SK-N-SH treated with all-trans-retinoic acid at 6 μM for 48 hours (cell line): ENCODE results near the gene FBN3.
"Not testable (repeated sequence)": the region's sequence is repeated elsewhere in the genome, so short reads cannot be mapped to it uniquely, and the experiment has no call there.

Experiments
- ATAC-seq: fragments of 200-7000 bp; cut with Tn5 transposase; 3 replicates; pipeline ENCODE4 v1.9.1; 2020; ENCODE audit warnings: mild to moderate bottlenecking, moderate library complexity
- ARNTL ChIP-seq: fragments of 450-650 bp; formaldehyde crosslinking; IDR thresholded peaks from 2 replicates; pipeline ENCODE4 v1.5.0; 2020; ENCODE audit warnings: low read depth, mild to moderate bottlenecking, moderate library complexity, borderline replicate concordance
- CREB5 ChIP-seq: fragments of 250-450 bp; sonication (Bioruptor Pico); IDR thresholded peaks from 2 replicates; pipeline ENCODE4 v1.5.1; 2020; ENCODE audit warnings: low read depth, mild to moderate bottlenecking, moderate library complexity
- CSDC2 ChIP-seq: fragments of 250-450 bp; sonication (Bioruptor Pico); IDR thresholded peaks from 2 replicates; pipeline ENCODE4 v1.5.0; 2020; ENCODE audit warnings: mild to moderate bottlenecking, moderate library complexity
- ESRRG ChIP-seq: fragments of 250-450 bp; sonication (Bioruptor Pico); IDR thresholded peaks from 2 replicates; pipeline ENCODE4 v1.6.1; 2021; ENCODE audit warnings: mild to moderate bottlenecking
- ISL1 ChIP-seq: fragments of 250-450 bp; sonication (Bioruptor Pico); IDR thresholded peaks from 2 replicates; pipeline ENCODE4 v2.1.2; 2022; ENCODE audit warnings: mild to moderate bottlenecking, moderate library complexity
- OSR1 ChIP-seq: fragments of 250-450 bp; sonication (Bioruptor Pico); IDR thresholded peaks from 2 replicates; pipeline ENCODE4 v1.8.0; 2022; ENCODE audit warnings: moderate library complexity, mild to moderate bottlenecking, inconsistent platforms
- POU6F1 ChIP-seq: fragments of 250-450 bp; sonication (Bioruptor Pico); IDR thresholded peaks from 2 replicates; pipeline ENCODE4 v1.8.0; 2021; ENCODE audit warnings: low read depth, mild to moderate bottlenecking, moderate library complexity, borderline replicate concordance
- PPARA ChIP-seq: fragments of 250-450 bp; sonication (Bioruptor Pico); IDR thresholded peaks from 2 replicates; pipeline ENCODE4 v1.5.0; 2020; ENCODE audit warnings: mild to moderate bottlenecking, borderline replicate concordance
- RARB ChIP-seq: fragments of 250-450 bp; sonication (Bioruptor Pico); IDR thresholded peaks from 2 replicates; pipeline ENCODE4 v1.8.0; 2021; ENCODE audit warnings: mild to moderate bottlenecking, moderate library complexity
- SNAI2 ChIP-seq: fragments of 250-450 bp; sonication (Bioruptor Pico); IDR thresholded peaks from 2 replicates; pipeline ENCODE4 v1.5.0; 2020; ENCODE audit warnings: mild to moderate bottlenecking, moderate library complexity
- TCF4 ChIP-seq: fragments of 250-450 bp; sonication (Bioruptor Pico); IDR thresholded peaks from 2 replicates; pipeline ENCODE4 v1.8.0; 2021; ENCODE audit warnings: mild to moderate bottlenecking, moderate library complexity, borderline replicate concordance
- TOX ChIP-seq: fragments of 250-450 bp; sonication (Bioruptor Pico); IDR thresholded peaks from 2 replicates; pipeline ENCODE4 v1.8.0; 2021; ENCODE audit warnings: mild to moderate bottlenecking, moderate library complexity, borderline replicate concordance
- TSHZ2 ChIP-seq: fragments of 250-450 bp; sonication (Bioruptor Pico); IDR thresholded peaks from 2 replicates; pipeline ENCODE4 v1.5.0; 2020; ENCODE audit warnings: mild to moderate bottlenecking, moderate library complexity
- ZC3H10 ChIP-seq: fragments of 250-450 bp; sonication (Bioruptor Pico); IDR thresholded peaks from 2 replicates; pipeline ENCODE4 v1.5.1; 2021; ENCODE audit warnings: mild to moderate bottlenecking, moderate library complexity
- ZFP30 ChIP-seq: fragments of 450-650 bp; formaldehyde crosslinking; IDR thresholded peaks from 2 replicates; pipeline ENCODE4 v1.5.0; 2022; ENCODE audit warnings: mild to moderate bottlenecking, moderate library complexity
- ZNF565 ChIP-seq: fragments of 450-650 bp; formaldehyde crosslinking; conservative IDR thresholded peaks from 2 replicates; pipeline ENCODE4 v1.5.0; 2020; ENCODE audit warnings: low read depth, mild to moderate bottlenecking, moderate library complexity
- ZNF8 ChIP-seq: fragments of 450-650 bp; formaldehyde crosslinking; IDR thresholded peaks from 2 replicates; pipeline ENCODE4 v1.5.0; 2020; ENCODE audit warnings: mild to moderate bottlenecking, moderate library complexity

FBN3 gene

DNA sequence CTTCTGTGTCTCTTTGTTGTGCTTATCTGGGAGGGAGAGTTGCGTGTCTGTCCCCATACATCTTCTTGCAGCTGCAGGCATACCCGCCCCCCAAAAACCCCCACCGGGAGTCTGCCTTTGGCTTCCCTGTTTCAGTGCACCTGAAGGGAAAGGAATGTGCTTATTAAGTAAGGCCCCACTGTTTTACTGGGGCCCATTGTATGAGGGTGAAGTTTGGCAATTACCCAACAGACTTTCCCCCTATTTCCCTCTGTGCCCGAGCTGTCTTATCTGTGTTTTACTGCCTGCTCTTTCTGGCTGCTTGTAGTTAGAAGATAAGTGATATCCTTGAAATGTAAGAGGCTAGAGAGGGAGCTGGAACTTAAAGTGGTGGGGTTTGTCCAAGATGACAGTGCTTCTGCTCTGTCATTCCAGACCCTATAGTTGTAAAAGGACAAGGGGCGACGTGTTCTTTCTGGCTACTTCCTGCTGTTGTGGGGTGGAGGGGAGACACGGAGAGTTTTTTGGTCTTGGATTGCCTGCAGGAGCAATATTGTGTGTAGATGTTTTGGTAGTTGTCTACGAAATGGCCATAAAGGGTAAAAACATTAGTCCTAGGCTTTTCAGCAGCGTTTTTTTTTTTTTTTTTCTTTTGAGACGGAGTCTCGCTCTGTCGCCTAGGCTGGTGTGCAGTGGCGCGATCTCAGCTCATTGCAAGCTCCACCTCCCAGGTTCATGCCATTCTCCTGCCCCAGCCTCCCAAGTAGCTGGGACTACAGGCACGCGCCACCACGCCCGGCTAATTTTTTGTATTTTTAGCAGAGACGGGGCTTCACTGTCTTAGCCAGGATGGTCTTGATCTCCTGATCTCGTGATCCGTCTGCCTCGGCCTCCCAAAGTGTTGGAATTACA, 115.9 kb downstream of the FBN3 start:
- ATAC-seq: not testable (repeated sequence)

- TF ChIP-seq ZFP30 (CRISPR knock-in tag) (no peak), ARNTL (no peak), OSR1 (CRISPR knock-in tag) (no peak), SNAI2 (CRISPR knock-in tag) (no peak), ZC3H10 (CRISPR knock-in tag) (no peak), RARB (CRISPR knock-in tag) (no peak), TCF4 (CRISPR knock-in tag) (no peak), ISL1 (CRISPR knock-in tag) (no peak), ZNF8 (no peak), CSDC2 (no peak), CREB5 (no peak), POU6F1 (CRISPR knock-in tag) (no peak), TSHZ2 (no peak), ZNF565 (CRISPR knock-in tag) (no peak)
- ATAC-seq: no peak
Observed at GRCh38 chr19:8030960-8031359, 118.4 kb downstream of the FBN3 start.

GRCh38 chr19:8028951-8029491, 120.4 kb downstream of the FBN3 start:
- no peak for ATAC-seq

GRCh38 chr19:8025316-8025715, 124.1 kb downstream of the FBN3 start:
- no peak for TF ChIP-seq ZFP30 (CRISPR knock-in tag)
- no peak for TF ChIP-seq ZC3H10 (CRISPR knock-in tag)
- TF ChIP-seq ESRRG: no peak
- TF ChIP-seq POU6F1 (CRISPR knock-in tag): no peak
- TF ChIP-seq TOX (CRISPR knock-in tag): no peak
- no peak for TF ChIP-seq PPARA (CRISPR knock-in tag)
- TF ChIP-seq ZNF565 (CRISPR knock-in tag): no peak
- no peak for TF ChIP-seq CSDC2
- no peak for ATAC-seq

More at GRCh38 chr19:8028951-8029491, 120.4 kb downstream of the FBN3 start:
- TF ChIP-seq SNAI2 (CRISPR knock-in tag): no peak

DNA sequence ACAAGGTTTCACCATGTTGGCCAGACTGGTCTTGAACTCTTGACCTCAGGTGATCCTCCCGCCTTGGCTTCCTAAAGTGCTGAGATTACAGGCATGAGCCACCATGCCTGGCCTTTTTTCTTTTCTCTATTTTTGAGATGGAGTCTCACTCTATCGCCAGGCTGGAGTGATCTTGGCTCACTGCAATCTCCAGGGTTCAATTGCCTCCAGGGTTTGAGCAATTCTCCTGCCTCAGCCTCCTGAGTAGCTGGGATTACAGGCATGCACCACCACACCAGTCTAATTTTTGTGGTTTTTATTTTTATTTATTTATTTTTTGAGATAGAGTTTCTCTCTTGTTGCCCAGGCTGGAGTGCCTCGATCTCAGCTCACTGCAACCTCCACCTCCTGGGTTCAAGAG, 125.1 kb downstream of the FBN3 start:
- ATAC-seq: not testable (repeated sequence)
